Measurements from ENCODE around the gene QRSL1. TPM values are rescaled to one million over a fixed set of nuclear protein-coding genes. Genes with fewer than 3 reads are reported as not detected.

QRSL1 gene
- total RNA-seq, 4 donors from 2014 or later, result 2.4 to 17.3 (median 12.6) TPM

DNA sequence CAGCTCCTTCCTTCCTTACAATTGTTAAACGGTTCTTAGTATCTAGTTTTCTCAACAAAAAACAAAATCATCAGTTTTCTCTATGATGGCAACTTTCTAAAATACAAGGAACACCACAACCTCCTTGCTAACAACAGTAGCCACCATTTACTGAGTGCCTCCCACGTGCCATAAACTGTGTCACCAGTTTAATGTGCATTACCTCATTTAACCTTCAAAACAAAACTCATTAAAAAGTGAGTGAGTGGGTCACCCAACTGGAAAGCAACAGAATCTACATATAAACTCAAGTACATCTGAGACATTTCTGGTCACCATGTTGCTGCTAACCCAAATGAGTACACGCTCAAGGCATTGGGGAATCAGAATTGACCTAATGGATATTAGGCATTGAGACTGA lies 11.1 kb upstream of the QRSL1 start:
- Histone ChIP-seq H3K9me3 (no peaks in the 10 kb centered on the region), H3K36me3 (peaks cover 0 to 5% (median 0%) of the 10 kb centered on the region in 4 donors), H3K4me3 (no peak overlapping the region), H3K27ac (no peak overlapping the region), H3K4me1 (peaks cover 0 to 8% (median 0%) of the 10 kb centered on the region in 4 donors), H3K27me3 (no peaks in the 10 kb centered on the region)
- DNase-seq, result no peak
- TF ChIP-seq POLR2A (IDR thresholded peaks at IDR 0.05), result no peak
- TF ChIP-seq, protein P1, sequence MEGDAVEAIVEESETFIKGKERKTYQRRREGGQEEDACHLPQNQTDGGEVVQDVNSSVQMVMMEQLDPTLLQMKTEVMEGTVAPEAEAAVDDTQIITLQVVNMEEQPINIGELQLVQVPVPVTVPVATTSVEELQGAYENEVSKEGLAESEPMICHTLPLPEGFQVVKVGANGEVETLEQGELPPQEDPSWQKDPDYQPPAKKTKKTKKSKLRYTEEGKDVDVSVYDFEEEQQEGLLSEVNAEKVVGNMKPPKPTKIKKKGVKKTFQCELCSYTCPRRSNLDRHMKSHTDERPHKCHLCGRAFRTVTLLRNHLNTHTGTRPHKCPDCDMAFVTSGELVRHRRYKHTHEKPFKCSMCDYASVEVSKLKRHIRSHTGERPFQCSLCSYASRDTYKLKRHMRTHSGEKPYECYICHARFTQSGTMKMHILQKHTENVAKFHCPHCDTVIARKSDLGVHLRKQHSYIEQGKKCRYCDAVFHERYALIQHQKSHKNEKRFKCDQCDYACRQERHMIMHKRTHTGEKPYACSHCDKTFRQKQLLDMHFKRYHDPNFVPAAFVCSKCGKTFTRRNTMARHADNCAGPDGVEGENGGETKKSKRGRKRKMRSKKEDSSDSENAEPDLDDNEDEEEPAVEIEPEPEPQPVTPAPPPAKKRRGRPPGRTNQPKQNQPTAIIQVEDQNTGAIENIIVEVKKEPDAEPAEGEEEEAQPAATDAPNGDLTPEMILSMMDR (IDR thresholded peaks at IDR 0.05), result no peak
- TF ChIP-seq EP300 (IDR thresholded peaks at IDR 0.05; ENCODE audit: low read depth), result no peak
- TF ChIP-seq POLR2AphosphoS5 (IDR thresholded peaks at IDR 0.05), result no peak
- intact Hi-C loops (cut with DNase I; ENCODE audit: low total_unique reads), result no loop called here
- WGBS, 2 donors (ENCODE audit: low coverage in 1 of 2), result 41 to 62% methylated on average over 2 to 3 of the region's 3 CpGs
- in situ Hi-C loops (cut with MboI; ENCODE audit: low pct_ligation_motif_present in 1 of 4, low pct_unique_long_range_greater_than_20kb in 1 of 4, low sequenced_read_pairs in 3 of 4), result loop anchor here in 1 of 4 donors (25.0 kb wide), 1 partner anchor 369 kb away; no protein-coding TSS in a partner anchor

DNA sequence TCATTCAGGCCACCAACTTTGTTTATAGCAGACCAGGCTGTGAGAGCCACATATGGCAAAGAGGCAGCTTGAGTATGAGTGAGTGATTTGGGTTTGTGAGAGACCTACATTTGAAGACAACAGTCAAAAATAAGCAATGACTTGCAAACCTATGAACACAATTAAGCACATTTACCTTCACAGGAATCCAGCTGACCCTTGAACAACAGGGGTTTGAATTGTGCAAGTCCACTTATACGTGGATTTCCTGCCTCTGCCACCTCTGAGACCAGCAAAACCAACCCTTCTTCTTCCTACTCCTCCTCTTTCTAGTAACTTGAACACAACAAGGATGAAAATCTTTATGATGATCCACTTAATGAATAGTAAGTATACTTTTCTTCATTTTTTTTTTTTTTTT lies 10.2 kb upstream of the QRSL1 start:
- Histone ChIP-seq H3K4me1 (peaks cover 0 to 8% (median 0%) of the 10 kb centered on the region in 4 donors), H3K36me3 (peaks cover 0 to 5% (median 0%) of the 10 kb centered on the region in 4 donors), H3K27ac (no peak overlapping the region), H3K9me3 (no peaks in the 10 kb centered on the region), H3K27me3 (no peaks in the 10 kb centered on the region), H3K4me3 (no peak overlapping the region)
- no peak for DNase-seq
- WGBS, 2 donors (ENCODE audit: low coverage in 1 of 2), result 67 to 88% methylated on average over 1 of the region's 1 CpG
- TF ChIP-seq POLR2AphosphoS5 (IDR thresholded peaks at IDR 0.05) (no peak), EP300 (IDR thresholded peaks at IDR 0.05; ENCODE audit: low read depth) (no peak), POLR2A (IDR thresholded peaks at IDR 0.05) (no peak)
- TF ChIP-seq, protein P1 (IDR thresholded peaks at IDR 0.05), result no peak
- in situ Hi-C loops (cut with MboI; ENCODE audit: low pct_ligation_motif_present in 1 of 4, low pct_unique_long_range_greater_than_20kb in 1 of 4, low sequenced_read_pairs in 3 of 4), result loop anchor here in 1 of 4 donors (25.0 kb wide), 1 partner anchor 368 kb away; no protein-coding TSS in a partner anchor
- intact Hi-C loops (cut with DNase I; ENCODE audit: low total_unique reads), result no loop called here

GRCh38 chr6:106620931-106621672 lies 8.3 kb upstream of the QRSL1 start:
- H3K27me3 ChIP-seq, result no peaks in the 10 kb centered on the region
- no peak overlapping the region for H3K4me3 ChIP-seq
- TF ChIP-seq POLR2A (IDR thresholded peaks at IDR 0.05), result no peak
- no peak for TF ChIP-seq POLR2AphosphoS5 (IDR thresholded peaks at IDR 0.05)
- TF ChIP-seq, protein P1 (IDR thresholded peaks at IDR 0.05), result no peak
- TF ChIP-seq EP300 (IDR thresholded peaks at IDR 0.05; ENCODE audit: low read depth), result no peak
- no peak overlapping the region for H3K27ac ChIP-seq
- no peak for DNase-seq
- in situ Hi-C loops (cut with MboI; ENCODE audit: low pct_ligation_motif_present in 1 of 4, low pct_unique_long_range_greater_than_20kb in 1 of 4, low sequenced_read_pairs in 3 of 4) (loop anchor here in 1 of 4 donors (25.0 kb wide), 1 partner anchor 366 kb away; no protein-coding TSS in a partner anchor), intact Hi-C loops (cut with DNase I; ENCODE audit: low total_unique reads) (no loop called here)
- H3K36me3 ChIP-seq, result peaks cover 0 to 5% (median 0%) of the 10 kb centered on the region in 4 donors
- H3K4me1 ChIP-seq, result peaks cover 0 to 8% (median 0%) of the 10 kb centered on the region in 4 donors
- WGBS, 2 donors (ENCODE audit: low coverage in 1 of 2), result 73 to 74% methylated on average over 3 of the region's 3 CpGs
- no peaks in the 10 kb centered on the region for H3K9me3 ChIP-seq

GRCh38 chr6:106622412-106622811 lies 7.0 kb upstream of the QRSL1 start:
- no peak for DNase-seq
- intact Hi-C loops (cut with DNase I; ENCODE audit: low total_unique reads), result no loop called here
- Histone ChIP-seq H3K4me1 (peaks cover 0 to 8% (median 0%) of the 10 kb centered on the region in 4 donors), H3K27ac (no peak overlapping the region), H3K9me3 (no peaks in the 10 kb centered on the region), H3K36me3 (peaks cover 0 to 5% (median 0%) of the 10 kb centered on the region in 4 donors), H3K4me3 (no peak overlapping the region), H3K27me3 (no peaks in the 10 kb centered on the region)
- in situ Hi-C loops (cut with MboI; ENCODE audit: low pct_ligation_motif_present in 1 of 4, low pct_unique_long_range_greater_than_20kb in 1 of 4, low sequenced_read_pairs in 3 of 4), result loop anchor here in 1 of 4 donors (25.0 kb wide), 1 partner anchor 365 kb away; no protein-coding TSS in a partner anchor
- TF ChIP-seq EP300 (IDR thresholded peaks at IDR 0.05; ENCODE audit: low read depth) (no peak), POLR2A (IDR thresholded peaks at IDR 0.05) (no peak), POLR2AphosphoS5 (IDR thresholded peaks at IDR 0.05) (no peak)
- TF ChIP-seq, protein P1 (IDR thresholded peaks at IDR 0.05), result no peak
- 88% methylated on average over 8 of the region's 8 CpGs; no CpG with 5 or more reads in 1 of the 2 donors for WGBS, 2 donors (ENCODE audit: low coverage in 1 of 2)
